Measurements from ENCODE around the gene LMO7. TPM values are rescaled to one million over a fixed set of nuclear protein-coding genes. Genes with fewer than 3 reads are reported as not detected.

LMO7 gene
- total and polyA plus RNA-seq, 2 of the 8 experiments (the other 6 are each of a cell fraction or from before 2014, with no cell fraction given), result 8.1 to 28.3 TPM

DNA sequence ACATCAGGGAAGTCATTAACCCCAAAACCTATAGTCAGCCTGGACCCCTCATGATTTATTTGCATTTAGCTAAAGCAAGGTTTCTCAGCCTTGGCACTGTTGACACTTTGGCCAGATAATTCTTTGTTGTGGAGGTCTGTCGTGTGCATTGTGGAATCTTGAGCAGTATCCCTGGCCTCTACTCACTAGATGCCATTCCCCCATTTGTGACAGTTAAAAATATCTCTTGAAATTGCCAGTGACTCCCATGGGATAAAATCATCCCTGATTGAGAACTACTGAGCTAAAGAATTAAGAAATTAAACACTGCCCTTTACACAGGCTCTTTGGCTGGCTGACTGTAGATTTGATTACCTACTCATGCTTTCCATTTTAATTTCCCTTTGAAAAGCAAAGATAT is 102.7 kb downstream of the LMO7 start:
- Histone ChIP-seq H3K4me3 (ENCODE audit: extremely low read depth in 1 of 4, insufficient read depth in 2 of 4, low read depth in 3 of 4, low read length in 4 of 4) (no peak overlapping the region), H3K4me2 (ENCODE audit: insufficient read depth in 1 of 2, low read depth in 2 of 2, low read length in 2 of 2) (no peak overlapping the region)

More for the DNA sequence above, 102.7 kb downstream of the LMO7 start:
- WGBS, 2 experiments (ENCODE audit: extremely low coverage in 1 of 2, insufficient coverage in 1 of 2, insufficient read length in 1 of 2, insufficient replicate concordance in 2 of 2, low coverage in 1 of 2, low lambda C conversion rate in 2 of 2, missing lambda C conversion rate in 1 of 2), result 78% methylated on average over 1 of the region's 1 CpG; no CpG with 5 or more reads in 1 of the 2 experiments
- peaks cover 3 to 4% of the 10 kb centered on the region in 2 experiments; a peak in 3 of 4 replicates for H3K9me3 ChIP-seq (ENCODE audit: insufficient read depth in 2 of 2, low read depth in 1 of 2, low read length in 1 of 2)
- no peak overlapping the region for H2BK20ac ChIP-seq (ENCODE audit: low read length)
- no peak overlapping the region for H2AK5ac ChIP-seq (ENCODE audit: low read depth, low read length)
- H3K23ac ChIP-seq (ENCODE audit: insufficient read length), result no peak overlapping the region
- no peaks in the 10 kb centered on the region for H3K79me2 ChIP-seq (ENCODE audit: control insufficient read depth in 1 of 2, insufficient read depth in 2 of 2, low read length in 2 of 2)
- no peak overlapping the region for H2BK12ac ChIP-seq (ENCODE audit: low read depth, low read length)
- H4K91ac ChIP-seq (replicated peaks; ENCODE audit: insufficient read length, low read length), result no peak overlapping the region
- no peaks in the 10 kb centered on the region for H3K4me1 ChIP-seq (replicated peaks in 1 of 4; ENCODE audit: control insufficient read depth in 3 of 4, insufficient read depth in 4 of 4, low read length in 3 of 4)
- no peak overlapping the region for H3K4ac ChIP-seq (replicated peaks; ENCODE audit: insufficient read length, low read depth, low read length)
- no peak overlapping the region for H4K8ac ChIP-seq (ENCODE audit: extremely low read depth, insufficient read depth, low read length)
- H3K23me2 ChIP-seq (ENCODE audit: low read depth, low read length), result no peaks in the 10 kb centered on the region
- H3K56ac ChIP-seq (replicated peaks; ENCODE audit: insufficient read length, low read depth, low read length), result no peak overlapping the region
- DNase-seq (ENCODE audit: low read depth in 1 of 2, low spot score in 2 of 2) (no peak), FAIRE-seq (no peak)
- no peaks in the 10 kb centered on the region for H3K79me1 ChIP-seq (ENCODE audit: low read depth, low read length)
- H3K9ac ChIP-seq (replicated peaks in 1 of 4; ENCODE audit: extremely low read depth in 1 of 4, low read depth in 3 of 4, low read length in 3 of 4), result no peak overlapping the region
- no peak overlapping the region for H4K5ac ChIP-seq (ENCODE audit: insufficient read length, low read depth, low read length)
- no peak overlapping the region for H2BK5ac ChIP-seq (ENCODE audit: low read depth, low read length)
- no peak overlapping the region for H2AFZ ChIP-seq (ENCODE audit: low read length)
- no peaks in the 10 kb centered on the region for H4K20me1 ChIP-seq (replicated peaks in 1 of 2; ENCODE audit: control insufficient read depth in 1 of 2, insufficient read depth in 2 of 2, low read length in 2 of 2)
- H3K27ac ChIP-seq (ENCODE audit: low read depth, low read length), result no peak overlapping the region
- H3K18ac ChIP-seq (ENCODE audit: extremely low read depth, low read length), result no peak overlapping the region
- no peaks in the 10 kb centered on the region for H3K27me3 ChIP-seq (replicated peaks in 1 of 4; ENCODE audit: control insufficient read depth in 3 of 4, extremely low read depth in 1 of 4, insufficient read depth in 3 of 4, low read length in 3 of 4)
- ChIA-PET POLR2A (ENCODE audit: partially characterized antibody) (no interaction called here), CTCF (ENCODE audit: partially characterized antibody) (interaction anchor here (0.7 kb wide), 1 partner anchor 43 kb away, joined by 4 read pairs; no protein-coding TSS in a partner anchor)
- no peak overlapping the region for H3K14ac ChIP-seq (ENCODE audit: insufficient read length)
- no peak for TF ChIP-seq NANOG (IDR thresholded peaks at IDR 0.05; ENCODE audit: insufficient read depth, low read depth, low read length, poor library complexity, severe bottlenecking)
- TF ChIP-seq RAD21 (IDR thresholded peaks at IDR 0.05 in 1 of 2, conservative IDR thresholded peaks at IDR 0.05 in 1 of 2; ENCODE audit: low read depth in 2 of 2, low read length in 2 of 2), result no peak
- H3K36me3 ChIP-seq (ENCODE audit: control insufficient read depth in 2 of 4, insufficient read depth in 4 of 4, low read length in 3 of 4), result peaks cover 0 to 2% (median under 1%) of the 10 kb centered on the region in 4 experiments; a peak in 2 of 8 replicates
- H2BK120ac ChIP-seq (replicated peaks; ENCODE audit: low read depth, low read length), result no peak overlapping the region
- H2BK15ac ChIP-seq (ENCODE audit: low read length), result no peak overlapping the region
